Left ventricle myocardium superior (tissue), 1 donor: ENCODE measurements around the gene KLC4. TPM values are rescaled to one million over a fixed set of nuclear protein-coding genes. Genes with fewer than 3 reads are reported as not detected.
A peak's percentile ranks its signal among the peaks of the same experiment; 100 is the strongest.
"Not testable (repeated sequence)": the region's sequence is repeated elsewhere in the genome, so short reads cannot be mapped to it uniquely, and the experiment has no call there.

ENCODE experiments used
- ATAC-seq: fragments of 200-7000 bp; cut with Tn5 transposase; one replicate; pipeline ENCODE4 v1.9.1; 2020; ENCODE audit warnings: mild to moderate bottlenecking, moderate library complexity
- DNase-seq: peaks from one replicate; pipeline ENCODE4 v3.0.0-alpha.2; 2020
- intact Hi-C: fragments of 100-400 bp; cut with micrococcal nuclease; formaldehyde crosslinking; loops from one replicate; pipeline ENCODE4 v1.11.0; 2022
- total RNA-seq: library from RNA; stranded (reverse); fragmentation: NEBNext Ultra II Directional; extraction: Animal tissue kit (Norgen Biotek cat#: 25700); gene quantifications from one replicate; pipeline ENCODE4 v1.2.1, GENCODE V29; 2021
- donor health status: DM: no; HTN: yes; CAD: no; lungs with severe emphysema.

KLC4 gene
- total RNA-seq, 1 donor from 2014 or later, result 35.9 TPM

- intact Hi-C loops, result no loop called here
- DNase-seq (no peak), ATAC-seq (peak; percentile 32)
Observed at GRCh38 chr6:43060034-43060754, 763 bp downstream of the KLC4 start.

GRCh38 chr6:43060755-43061633, 1.6 kb downstream of the KLC4 start:
- intact Hi-C loops, result no loop called here
- ATAC-seq (no peak), DNase-seq (no peak)

- no peak for DNase-seq
- ATAC-seq, result no peak
- intact Hi-C loops, result no loop called here
Observed at GRCh38 chr6:43061861-43062260, 2.4 kb downstream of the KLC4 start.

GRCh38 chr6:43062818-43063217, 3.4 kb downstream of the KLC4 start:
- DNase-seq, result no peak
- no peak for ATAC-seq
- intact Hi-C loops, result no loop called here

GRCh38 chr6:43070028-43070632, 10.7 kb downstream of the KLC4 start:
- no peak for DNase-seq
- intact Hi-C loops, result no loop called here
- ATAC-seq, result no peak

GRCh38 chr6:43074847-43075669, 15.6 kb downstream of the KLC4 start:
- DNase-seq (no peak), ATAC-seq (peak; percentile 6)
- intact Hi-C loops, result no loop called here

GRCh38 chr6:43075670-43076463, 16.4 kb downstream of the KLC4 start, which contains the start of gene PTK7:
Gene PTK7, plus strand, starts transcription at chr6:43076314. Its CDS starts 175 bp downstream, at chr6:43076489.
- intact Hi-C loops, result no loop called here
- peak; percentile 69 for ATAC-seq
- DNase-seq, result peak; percentile 56

- ATAC-seq, result peak; percentile 17
- intact Hi-C loops, result no loop called here
- DNase-seq, result peak; percentile 30
Observed at GRCh38 chr6:43076464-43077332, 17.3 kb downstream of the KLC4 start.

GRCh38 chr6:43077333-43077809, 17.9 kb downstream of the KLC4 start:
- no peak for ATAC-seq
- intact Hi-C loops, result no loop called here
- DNase-seq, result no peak

- ATAC-seq (no peak), DNase-seq (no peak)
- intact Hi-C loops, result no loop called here
Observed at GRCh38 chr6:43077981-43078511, 18.6 kb downstream of the KLC4 start.

- no peak for ATAC-seq
- no peak for DNase-seq
- intact Hi-C loops, result no loop called here
Observed at GRCh38 chr6:43078691-43079090, 19.3 kb downstream of the KLC4 start.

GRCh38 chr6:43081043-43081442, 21.6 kb downstream of the KLC4 start:
- DNase-seq (no peak), ATAC-seq (no peak)
- intact Hi-C loops, result no loop called here

GRCh38 chr6:43081922-43082321, 22.5 kb downstream of the KLC4 start:
- ATAC-seq, intact Hi-C loops, DNase-seq: not testable (repeated sequence)

- ATAC-seq, result no peak
- intact Hi-C loops, result no loop called here
- DNase-seq, result no peak
Observed at GRCh38 chr6:43082806-43083655, 23.6 kb downstream of the KLC4 start.

- intact Hi-C loops, result no loop called here
- ATAC-seq, result no peak
- DNase-seq, result no peak
Observed at GRCh38 chr6:43086022-43086658, 26.7 kb downstream of the KLC4 start.

- intact Hi-C loops, result no loop called here
- ATAC-seq (no peak), DNase-seq (no peak)
Observed at GRCh38 chr6:43088654-43089056, 29.2 kb downstream of the KLC4 start.
